RPMI8226 (cell line): Measurements from ENCODE around the gene FKBP1A.
A peak's percentile ranks its signal among the peaks of the same experiment; 100 is the strongest.

Experiments used
- DNase-seq: peaks from one replicate; pipeline ENCODE4 v3.0.0-alpha.2; 2015

FKBP1A gene

GRCh38 chr20:1331101-1331500, 61.8 kb downstream of the FKBP1A start:
- DNase-seq, result no peak

GRCh38 chr20:1330075-1330830, 62.6 kb downstream of the FKBP1A start:
- DNase-seq, result no peak

- no peak for DNase-seq
These were observed 64.0 kb downstream of the FKBP1A start, which contains the start of gene SDCBP2 for GRCh38 chr20:1328680-1329330. Gene SDCBP2 (minus strand): TSS chr20:1329139. CDS start chr20:1320416, 8,723 bp downstream.

- no peak for DNase-seq
These were observed 64.8 kb downstream of the FKBP1A start for GRCh38 chr20:1327827-1328679.

- no peak for DNase-seq
These were observed 65.6 kb downstream of the FKBP1A start for GRCh38 chr20:1327241-1327653.

- no peak for DNase-seq
These were observed 66.6 kb downstream of the FKBP1A start for GRCh38 chr20:1326031-1326930.

- peak; percentile 98 for DNase-seq
These were observed 67.5 kb downstream of the FKBP1A start for GRCh38 chr20:1325173-1326030.

- DNase-seq, result no peak
These were observed 68.2 kb downstream of the FKBP1A start for GRCh38 chr20:1324598-1325172.

GRCh38 chr20:1323830-1324597, 68.8 kb downstream of the FKBP1A start:
- no peak for DNase-seq

- no peak for DNase-seq
These were observed 69.6 kb downstream of the FKBP1A start for GRCh38 chr20:1323256-1323655.

- DNase-seq, result no peak
These were observed 70.2 kb downstream of the FKBP1A start for GRCh38 chr20:1322511-1323245.

GRCh38 chr20:1321654-1321939, 71.3 kb downstream of the FKBP1A start:
- no peak for DNase-seq

GRCh38 chr20:1320902-1321653, 71.8 kb downstream of the FKBP1A start:
- no peak for DNase-seq

GRCh38 chr20:1320016-1320415, 72.8 kb downstream of the FKBP1A start:
- no peak for DNase-seq

- DNase-seq, result no peak
These were observed 73.4 kb downstream of the FKBP1A start for GRCh38 chr20:1319462-1319861.

- no peak for DNase-seq
These were observed 73.8 kb downstream of the FKBP1A start for GRCh38 chr20:1319051-1319450.
